ENCODE data around the gene DAPK1.
A peak's percentile ranks its signal among the peaks of the same experiment; 100 is the strongest.
"Not testable (repeated sequence)": the region's sequence is repeated elsewhere in the genome, so short reads cannot be mapped to it uniquely, and the experiment has no call there.

Gene DAPK1

DNA sequence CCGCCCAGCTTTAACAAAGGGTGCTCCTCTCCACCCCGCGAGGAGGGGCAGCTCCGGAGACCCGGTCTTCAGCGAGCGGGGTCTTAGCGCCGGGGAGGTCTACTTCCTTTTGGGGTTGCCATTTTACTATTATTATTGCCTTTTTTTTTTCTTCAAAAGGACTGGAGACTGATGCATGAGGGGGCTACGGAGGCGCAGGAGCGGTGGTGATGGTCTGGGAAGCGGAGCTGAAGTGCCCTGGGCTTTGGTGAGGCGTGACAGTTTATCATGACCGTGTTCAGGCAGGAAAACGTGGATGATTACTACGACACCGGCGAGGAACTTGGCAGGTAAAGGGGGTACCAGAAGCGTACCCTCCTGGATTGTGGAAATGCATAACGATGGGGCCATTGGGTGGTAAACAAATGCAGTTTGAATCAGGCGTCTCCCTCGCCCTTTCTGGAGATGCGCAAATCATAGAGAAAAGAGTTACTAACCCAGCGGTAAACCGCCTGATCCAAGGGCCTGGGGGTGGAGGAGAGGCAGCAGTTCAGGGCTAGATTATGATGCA lies 1.2 kb downstream of the DAPK1 start:
- DNase-seq = no peak

DNA sequence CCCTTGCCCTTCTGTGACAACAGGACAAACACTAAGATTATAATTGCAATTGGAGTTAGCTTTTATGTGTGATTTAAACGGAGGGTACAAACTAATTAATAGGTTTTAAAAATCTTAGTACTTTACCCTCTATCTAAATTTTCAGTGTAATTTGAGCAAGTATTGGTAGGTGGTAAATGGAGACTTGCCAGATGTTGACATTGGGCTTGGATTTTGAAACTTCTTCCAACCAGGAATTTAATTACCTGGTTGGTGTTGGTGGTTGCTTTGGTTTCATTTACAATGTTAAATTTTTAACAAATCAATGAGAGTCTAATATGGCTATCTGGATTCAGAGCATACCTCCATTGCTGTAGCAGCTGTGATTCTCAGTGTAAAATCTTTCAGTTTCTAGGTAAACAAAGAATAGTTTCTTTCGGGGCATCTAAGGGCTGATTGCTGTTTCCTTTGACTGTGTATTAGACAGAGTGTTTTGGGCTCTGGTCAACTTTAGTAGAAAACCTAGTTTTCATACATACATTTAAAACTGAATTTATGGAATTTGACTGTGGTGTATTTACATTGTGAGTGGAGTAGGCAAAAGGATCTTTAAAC lies 1.9 kb downstream of the DAPK1 start:
- no peak for DNase-seq

DNA sequence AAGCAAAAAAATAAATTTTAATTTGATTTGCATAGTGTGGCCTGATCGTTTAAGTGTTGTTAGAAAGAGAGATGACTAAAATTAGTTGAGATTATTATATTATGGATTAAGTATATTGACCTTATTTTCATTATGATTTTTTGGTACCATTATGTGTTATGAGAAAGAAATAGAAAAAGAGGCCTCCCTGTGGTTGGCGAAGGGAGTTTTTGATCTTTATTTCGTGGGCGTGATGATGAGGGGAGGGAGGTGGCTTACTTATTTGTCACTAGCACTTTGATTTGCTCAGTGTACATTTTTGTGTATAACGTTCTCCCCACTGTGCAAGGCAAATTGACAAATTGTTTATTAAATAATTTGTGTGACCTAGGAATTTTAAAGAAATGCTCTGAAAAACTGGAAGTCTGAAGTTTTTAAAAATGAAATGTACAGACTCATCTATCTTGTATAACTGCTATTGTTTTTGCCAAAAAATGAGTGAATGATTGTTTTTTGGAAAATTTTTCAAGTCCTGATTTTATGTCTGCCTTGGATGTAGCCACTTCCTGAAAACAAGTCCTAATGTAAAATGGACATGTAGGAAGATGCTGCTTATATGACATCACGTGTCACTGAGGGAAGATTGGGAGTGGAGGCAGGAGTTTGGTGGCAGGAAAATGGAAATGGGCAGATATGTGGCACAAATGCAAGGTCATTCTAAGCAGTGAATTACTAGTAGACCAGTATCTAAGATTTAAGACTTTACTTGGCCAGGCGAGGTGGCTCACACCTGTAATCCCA lies 3.0 kb downstream of the DAPK1 start:
- no peak for DNase-seq

DNA sequence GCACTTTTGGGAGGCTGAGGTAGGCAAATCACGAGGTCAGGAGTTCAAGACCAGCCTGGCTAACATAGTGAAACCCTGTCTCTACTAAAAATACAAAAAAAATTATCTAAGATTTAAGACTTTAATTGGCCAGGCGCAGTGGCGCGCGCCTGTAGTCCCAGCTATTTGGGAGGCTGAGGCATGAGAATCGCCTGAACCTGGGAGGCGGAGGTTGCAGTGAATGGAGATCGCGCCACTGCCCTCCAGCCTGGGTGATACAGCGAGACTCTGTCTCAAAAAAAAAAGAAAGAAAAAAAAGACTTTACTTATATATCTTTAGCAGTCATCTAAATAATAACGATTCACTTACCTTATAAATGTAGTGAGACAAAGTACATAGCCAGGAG lies 3.6 kb downstream of the DAPK1 start:
- DNase-seq = not testable (repeated sequence)

DNA sequence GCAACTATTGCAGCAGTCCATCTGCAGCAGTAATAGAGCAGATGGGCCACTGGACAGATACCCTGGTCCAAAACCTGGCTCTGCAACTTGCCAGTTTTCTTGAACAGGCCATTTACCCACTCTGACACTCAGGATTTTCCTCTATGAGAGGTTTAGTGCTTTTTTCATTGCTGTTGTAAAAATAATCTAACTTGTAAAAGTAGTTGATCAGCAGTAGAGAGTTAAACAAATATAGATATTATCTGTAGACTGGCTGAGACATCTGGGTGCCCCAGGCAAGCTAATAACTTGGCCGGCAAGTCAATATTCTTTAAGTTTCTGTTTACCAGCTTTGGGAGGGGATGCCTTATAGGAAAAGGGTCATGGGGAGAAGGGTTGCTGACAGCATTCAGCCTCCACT lies 4.1 kb downstream of the DAPK1 start:
- no peak for DNase-seq

DNA sequence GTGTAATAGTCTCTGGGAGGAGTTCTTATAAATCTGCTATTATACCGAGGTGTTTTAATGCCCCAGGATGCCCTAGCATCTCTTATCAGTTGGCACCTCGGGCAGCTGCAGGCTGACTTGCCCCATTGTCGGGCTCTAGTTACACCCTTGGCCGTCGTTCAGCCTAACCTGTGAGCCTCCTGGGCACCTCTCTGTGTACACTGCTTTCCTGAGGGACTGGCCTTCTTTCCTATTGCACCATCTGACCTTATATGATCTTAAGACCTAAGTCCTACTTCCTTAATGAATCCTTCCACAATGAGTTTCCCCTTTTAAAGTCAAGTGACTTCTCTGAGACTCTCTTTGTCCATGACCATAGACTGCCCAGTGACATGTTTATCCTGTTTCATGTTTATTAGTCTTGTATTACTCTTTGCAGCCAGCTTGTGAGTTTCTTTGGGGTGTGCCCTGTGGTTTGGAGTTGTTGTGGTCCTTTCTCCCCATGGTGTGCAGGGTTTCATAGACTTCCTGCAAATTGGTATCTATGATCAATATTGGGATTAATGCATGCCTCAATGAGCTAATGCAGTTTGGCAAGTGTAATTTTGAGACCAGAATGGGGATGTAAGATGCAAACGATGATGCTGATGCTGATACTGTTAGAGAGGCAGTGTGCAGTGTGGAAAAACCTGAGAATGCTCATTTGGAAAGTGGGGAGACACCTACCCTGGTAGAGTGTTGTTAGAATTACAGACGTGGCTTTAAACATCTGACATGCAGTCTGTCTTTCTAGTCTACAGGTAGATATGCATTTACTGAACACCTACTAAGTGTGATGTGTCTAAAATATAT lies 4.9 kb downstream of the DAPK1 start:
- peak; percentile 40 for DNase-seq

DNA sequence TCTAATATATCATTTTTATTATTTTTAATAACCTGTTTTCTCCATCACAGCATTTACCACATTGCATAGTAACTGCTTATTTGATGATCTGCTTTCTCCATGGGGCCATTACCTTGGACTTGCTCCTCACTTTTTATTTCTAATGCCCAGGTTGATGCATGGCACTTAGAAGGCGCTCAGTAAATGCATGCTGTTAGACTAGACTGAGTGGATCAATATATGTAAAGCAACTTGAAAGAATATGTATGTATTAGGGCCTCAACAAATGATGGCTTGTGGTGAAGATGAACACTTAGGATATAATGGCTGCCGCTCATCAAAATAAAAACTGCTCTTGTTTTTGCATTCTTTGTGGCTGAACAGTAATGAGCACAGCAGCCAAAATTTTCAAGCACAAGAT lies 5.8 kb downstream of the DAPK1 start:
- no peak for DNase-seq

DNA sequence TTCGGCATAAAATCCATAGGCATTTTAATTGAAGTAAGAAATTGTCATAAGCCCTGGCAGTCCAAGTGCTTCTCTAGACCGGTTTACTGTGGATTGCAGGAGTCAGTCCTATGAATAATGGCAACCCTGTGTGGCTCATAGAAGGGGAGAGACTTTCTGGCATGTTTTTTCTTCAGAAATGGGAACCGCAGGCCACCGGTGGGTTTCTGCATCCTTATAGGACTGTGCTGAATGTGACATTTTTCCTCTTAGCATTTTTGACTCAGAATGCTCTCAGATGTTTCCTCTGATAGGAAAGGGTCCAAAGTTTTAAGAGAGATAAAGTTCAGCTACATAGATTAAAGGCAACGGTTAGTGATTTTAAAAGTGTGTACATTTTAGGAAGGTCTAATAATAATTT lies 6.3 kb downstream of the DAPK1 start:
- DNase-seq = no peak

DNA sequence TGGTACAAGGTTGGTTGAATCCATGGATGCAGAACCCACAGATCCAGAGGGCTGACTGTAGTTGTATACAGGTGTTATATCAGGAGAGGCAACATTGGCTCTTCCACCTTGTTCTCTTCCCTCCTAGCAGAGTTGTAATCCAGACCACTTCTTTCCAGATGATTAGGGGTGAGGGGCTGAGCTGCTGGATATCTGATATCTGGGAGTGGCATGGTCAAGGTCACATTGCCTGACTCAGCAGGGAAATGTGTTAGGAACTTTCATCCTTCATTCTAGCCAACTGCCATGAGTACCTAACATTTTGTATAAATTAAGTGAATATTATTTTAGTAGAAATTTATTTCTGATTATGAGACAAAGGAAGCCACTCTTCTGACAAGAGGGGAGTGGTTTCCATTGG lies 7.3 kb downstream of the DAPK1 start:
- DNase-seq = no peak

DNA sequence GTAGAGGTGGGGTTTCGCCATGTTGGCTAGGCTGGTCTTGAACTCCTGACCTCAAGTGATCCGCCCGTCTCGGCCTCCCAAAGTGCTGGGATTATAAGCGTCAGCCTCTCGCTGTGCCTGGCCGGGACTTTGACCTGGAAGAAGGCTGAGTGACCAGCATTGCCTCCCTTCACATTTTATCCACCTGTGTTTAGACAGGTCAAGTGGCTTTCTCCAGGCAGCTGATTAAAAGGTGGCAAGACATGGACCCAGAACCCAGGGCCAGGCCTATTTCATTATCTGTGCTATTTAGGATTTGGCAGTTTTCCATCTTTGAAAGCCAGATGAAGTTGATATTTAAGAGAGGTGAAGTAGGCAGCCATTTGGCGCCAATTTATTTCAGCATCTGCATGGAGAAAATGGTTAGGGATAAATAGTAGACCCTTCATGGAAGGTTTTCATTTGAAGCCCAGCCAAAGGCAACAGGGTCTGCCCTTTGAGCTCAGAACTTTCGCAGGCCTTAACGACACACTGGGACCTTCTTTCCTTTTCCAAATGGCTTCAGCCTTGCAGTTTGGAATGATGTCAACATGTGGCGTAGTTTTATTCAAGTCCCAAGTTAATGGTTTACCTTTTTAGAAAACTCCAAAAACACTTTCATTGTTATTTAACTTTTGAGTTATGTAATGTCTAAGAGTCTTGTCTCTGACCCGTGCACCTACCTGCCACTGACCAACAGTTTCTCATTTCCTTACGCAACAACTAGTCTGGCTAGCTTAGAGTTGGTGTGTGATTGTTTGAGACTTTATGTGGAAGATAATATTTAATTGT lies 8.4 kb downstream of the DAPK1 start:
- DNase-seq = no peak

DNA sequence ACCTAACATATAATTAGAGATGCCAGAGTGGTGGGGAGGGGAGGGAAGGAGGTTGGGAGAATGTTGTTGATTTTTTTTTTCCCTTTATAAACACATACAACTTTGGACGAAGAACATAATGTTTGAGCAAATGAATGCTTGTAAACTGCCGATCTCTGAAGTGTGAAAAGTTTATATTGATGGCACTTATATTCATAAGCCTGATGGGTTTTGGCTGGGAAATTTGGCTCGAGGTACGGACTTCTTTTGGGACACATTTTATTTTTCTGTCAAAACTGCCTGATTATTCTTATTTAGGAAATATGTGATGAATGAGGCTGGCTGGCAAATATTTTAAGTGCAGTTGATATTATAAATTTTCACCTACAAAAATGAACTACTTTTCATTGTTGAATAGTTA lies 9.9 kb downstream of the DAPK1 start:
- DNase-seq = no peak

DNA sequence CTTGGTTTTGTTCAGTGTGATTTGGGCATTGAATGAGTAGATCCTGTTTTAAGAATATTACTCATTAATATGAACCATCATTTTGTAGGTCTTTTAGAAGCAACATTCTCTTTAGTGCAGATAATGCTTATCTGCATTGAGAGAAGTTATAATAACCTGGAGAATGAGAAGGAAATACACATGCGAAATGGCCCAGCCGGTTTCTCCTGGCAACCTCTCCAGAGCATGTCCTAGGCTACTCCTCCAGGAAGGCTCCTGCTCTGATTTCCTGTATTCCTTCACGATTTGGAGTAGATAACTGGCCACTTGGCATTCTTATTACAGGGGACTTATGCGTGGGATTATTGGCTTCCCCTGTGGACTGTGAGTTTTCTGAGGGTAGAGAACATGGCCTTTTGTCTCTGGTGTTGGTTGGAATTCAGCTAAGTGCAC lies 12.6 kb downstream of the DAPK1 start:
- DNase-seq = no peak

DNA sequence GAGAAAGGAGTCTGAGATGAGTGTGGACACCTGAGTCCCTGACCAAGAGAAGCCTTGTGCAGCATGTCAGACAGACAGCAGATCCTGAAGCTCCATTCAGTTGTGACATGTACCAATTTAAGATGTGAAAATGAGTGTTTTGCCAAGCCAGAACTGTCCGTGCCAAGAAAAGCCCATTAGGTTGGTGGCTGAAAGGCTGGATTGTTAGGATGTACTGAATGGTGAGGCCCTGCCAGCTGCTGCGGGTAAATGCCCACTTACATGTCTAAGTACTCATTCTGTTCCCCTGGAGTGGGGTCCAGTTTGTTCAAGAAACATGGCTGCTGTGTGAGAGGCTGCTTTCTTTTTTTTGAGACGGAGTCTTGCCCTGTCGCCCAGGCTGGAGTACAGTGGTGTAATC lies 14.6 kb downstream of the DAPK1 start:
- peak; percentile 75 for DNase-seq

DNA sequence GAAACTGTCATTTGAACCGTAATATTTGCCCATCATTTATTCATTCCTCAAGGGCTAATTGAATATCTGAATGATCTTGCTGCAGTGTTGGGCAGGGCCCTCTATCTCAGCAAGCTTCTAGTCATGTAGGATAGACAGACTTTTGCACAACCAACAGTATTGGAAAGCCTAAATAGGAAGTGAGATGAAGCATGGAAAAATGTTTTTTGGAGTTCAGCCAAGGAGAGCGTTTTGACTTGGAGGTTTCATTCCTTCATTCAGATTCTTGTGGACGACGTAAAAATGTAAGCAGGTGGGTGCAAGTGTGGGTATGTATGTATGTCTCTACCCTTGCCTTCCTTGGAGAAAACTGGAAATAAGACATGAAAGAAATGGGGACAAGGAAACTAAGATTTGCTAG lies 15.5 kb downstream of the DAPK1 start:
- DNase-seq = no peak

DNA sequence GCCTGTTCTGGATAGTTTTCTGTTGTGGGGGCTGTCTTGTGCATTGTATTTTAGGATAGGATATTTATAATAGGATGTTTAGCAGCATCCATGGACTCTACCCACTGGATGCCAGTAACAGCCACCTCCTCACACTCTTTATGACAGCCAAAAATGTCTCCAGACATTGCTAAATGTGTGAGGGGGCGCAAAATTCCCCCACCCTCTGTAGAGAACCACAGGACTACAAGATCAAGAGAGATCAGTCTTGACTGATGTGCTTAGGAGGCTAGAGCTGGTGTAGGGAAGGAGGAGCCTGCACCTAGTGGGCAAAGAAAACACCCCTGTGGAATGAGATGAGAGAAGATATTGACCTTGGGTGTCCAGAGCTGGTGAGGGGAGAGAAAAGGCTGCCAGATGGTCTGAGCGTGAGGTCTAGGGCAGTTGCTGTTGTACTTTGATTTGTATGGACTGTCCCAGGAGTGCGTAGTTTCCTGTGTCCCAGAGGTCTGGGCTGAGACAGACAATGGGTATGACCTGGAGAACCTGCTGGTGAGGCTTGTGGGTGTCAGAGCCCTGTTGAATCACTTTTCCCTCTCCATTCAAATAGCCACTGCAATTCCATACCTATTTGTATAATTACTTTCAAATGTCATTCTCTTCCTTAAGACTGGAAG lies 16.3 kb downstream of the DAPK1 start:
- DNase-seq = no peak

DNA sequence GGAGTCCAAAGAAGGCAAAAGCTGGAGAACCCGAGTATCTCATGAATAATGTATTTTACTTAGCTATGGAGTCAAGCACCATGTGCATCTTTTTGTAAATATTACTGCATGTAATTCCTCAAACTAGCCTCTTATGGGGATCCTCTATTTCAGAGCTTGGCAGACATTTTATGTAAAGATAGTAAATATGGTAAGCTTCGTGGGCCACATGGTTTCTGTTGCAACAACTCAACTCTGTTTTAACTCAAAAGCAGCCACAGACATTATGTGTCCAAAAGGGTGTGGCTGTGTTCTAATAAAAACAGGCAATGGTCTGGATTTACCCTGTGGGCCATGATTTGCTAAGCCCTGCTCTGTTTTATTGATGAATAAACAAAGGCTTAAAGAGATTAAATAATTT lies 17.3 kb downstream of the DAPK1 start:
- DNase-seq = no peak

DNA sequence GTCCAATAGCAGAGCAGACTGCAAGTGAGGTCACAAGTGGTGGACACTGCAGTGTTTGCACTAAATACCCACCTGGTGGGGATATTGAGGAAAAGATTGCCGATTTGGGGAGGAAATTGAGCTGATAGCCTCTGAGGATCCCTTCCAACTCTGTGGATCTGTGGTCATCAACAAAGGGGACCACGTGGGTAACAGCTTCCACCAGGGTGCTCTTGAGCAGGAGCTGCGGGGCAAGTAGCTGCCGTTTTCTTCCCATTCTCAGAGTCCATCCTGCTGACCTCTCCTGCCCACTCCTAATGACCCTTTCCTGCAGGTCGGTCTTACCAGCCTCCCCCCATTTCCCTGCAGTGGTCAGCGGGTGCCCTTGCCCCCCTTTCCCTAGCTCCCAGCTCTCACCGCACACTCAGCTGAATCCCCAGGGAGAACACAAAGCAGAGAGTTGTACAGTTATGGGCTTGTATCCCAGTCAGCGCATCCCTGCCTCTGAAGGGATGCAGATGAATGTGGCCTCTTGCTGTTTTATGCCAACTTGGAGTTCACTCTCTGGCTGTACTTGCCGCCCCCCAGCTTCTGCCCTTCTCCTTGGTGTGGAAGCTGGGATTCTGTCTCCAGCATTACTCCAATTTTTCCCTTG lies 18.0 kb downstream of the DAPK1 start:
- DNase-seq = no peak

DNA sequence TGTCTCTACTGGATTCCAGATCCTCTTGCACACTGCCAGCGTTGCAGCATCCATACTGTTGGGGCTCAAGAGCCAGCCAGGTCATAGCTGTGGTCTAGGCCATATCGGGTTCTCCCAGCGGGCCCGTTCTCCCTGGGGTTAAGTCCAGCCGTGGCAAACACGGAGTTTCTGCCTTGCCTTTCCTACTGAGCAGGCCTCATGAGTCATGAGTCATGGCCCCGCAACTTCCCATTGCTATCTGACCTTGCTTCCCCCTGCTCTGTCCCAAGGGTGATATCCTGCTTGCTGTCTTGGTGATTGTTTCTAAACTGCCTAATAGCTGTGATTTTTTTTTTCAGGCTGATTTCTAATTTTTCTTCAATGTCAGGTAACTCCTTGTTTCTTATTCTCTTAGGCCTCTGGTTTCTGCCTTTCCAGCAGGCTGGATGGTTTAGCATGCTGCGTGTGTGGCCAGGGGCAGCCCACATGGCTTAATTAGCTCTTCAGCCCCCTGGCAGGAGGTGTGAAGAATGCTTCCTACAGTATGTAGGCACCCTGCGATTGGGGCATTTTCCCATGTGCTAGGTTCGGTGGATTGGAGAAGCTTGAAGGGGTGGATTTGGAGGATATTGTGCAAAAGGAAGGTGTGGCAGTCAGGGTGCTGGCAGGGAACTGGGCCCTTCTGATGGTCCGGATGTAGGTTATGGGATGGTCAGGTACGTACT lies 18.7 kb downstream of the DAPK1 start:
- no peak for DNase-seq

DNA sequence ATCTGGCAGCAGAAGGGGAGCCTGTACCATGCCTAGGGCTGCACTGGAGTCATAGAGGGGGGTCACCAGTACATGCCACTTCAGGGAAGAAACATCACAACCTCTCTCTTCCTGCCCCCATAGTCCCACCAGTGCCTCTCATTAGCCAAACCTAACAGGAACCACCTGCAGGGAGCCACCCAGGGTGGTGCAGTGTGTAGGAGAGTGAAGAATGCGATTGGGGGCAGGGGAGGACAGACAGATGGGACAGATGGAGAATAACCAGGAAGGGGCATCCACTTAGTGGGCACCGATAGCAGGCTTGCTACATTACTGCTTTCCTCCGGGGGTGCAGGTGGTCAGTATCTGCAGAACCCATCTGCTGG lies 19.2 kb downstream of the DAPK1 start:
- no peak for DNase-seq

DNA sequence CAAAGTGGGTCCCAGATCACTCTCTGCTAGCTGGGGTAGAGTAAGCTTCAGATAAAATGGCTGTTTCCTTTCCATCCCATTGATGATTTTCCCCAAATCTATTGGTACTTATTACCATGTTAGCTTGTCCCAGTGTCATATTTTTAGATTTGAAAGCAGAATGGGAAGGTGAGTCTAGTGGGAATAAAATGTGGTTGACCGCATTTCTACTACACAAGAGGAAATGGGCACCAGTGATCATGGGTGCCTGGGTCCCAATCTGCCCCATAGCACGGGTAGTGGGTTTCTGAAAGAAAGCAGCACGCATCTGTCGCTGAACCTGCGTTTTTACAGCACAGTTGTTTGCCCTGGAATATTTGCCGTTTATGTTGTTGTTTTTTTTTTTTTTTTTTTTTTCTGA lies 20.1 kb downstream of the DAPK1 start:
- no peak for DNase-seq

DNA sequence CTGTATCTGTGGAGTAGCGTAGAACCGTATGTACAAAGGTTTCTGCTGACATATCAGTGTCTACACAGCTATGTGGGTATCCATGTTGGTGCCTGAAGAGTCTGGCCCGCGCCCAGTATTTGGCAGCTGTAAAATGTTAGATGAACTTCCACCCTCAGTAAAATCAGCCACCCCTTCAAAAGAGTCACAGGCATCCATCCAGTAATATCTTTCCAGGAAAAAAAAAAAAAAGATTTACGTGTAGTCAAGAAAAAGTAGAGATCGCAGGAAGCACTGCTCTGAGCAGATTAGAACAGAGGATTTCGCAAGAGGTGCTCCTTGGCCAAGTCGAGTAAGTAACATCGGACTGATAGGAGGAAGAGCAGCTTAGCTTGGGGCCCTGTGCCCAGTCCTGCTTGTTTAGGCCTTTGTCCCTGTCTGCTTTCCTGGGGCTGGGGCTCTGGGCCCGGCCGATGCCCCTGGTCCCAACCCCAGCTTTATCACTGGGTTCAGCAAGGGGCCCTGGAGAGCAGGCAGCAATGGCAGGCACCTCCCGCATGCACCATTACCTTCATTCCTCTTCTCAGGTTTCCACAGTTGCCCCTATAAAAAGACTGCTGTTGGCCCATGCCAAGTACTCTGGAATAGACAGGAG lies 21.2 kb downstream of the DAPK1 start:
- no peak for DNase-seq

Data from NCI-H2029 (cell line).